Middle frontal gyrus (tissue), 1 donor: ENCODE measurements around the gene GJC1.
"Not testable (repeated sequence)": the region's sequence is repeated elsewhere in the genome, so short reads cannot be mapped to it uniquely, and the experiment has no call there.

ENCODE experiments used
- DNase-seq: peaks from one replicate; pipeline ENCODE4 v3.0.0-alpha.2; 2015; ENCODE audit warnings: low spot score; ENCODE audit errors: extremely low spot score

Gene GJC1

DNA sequence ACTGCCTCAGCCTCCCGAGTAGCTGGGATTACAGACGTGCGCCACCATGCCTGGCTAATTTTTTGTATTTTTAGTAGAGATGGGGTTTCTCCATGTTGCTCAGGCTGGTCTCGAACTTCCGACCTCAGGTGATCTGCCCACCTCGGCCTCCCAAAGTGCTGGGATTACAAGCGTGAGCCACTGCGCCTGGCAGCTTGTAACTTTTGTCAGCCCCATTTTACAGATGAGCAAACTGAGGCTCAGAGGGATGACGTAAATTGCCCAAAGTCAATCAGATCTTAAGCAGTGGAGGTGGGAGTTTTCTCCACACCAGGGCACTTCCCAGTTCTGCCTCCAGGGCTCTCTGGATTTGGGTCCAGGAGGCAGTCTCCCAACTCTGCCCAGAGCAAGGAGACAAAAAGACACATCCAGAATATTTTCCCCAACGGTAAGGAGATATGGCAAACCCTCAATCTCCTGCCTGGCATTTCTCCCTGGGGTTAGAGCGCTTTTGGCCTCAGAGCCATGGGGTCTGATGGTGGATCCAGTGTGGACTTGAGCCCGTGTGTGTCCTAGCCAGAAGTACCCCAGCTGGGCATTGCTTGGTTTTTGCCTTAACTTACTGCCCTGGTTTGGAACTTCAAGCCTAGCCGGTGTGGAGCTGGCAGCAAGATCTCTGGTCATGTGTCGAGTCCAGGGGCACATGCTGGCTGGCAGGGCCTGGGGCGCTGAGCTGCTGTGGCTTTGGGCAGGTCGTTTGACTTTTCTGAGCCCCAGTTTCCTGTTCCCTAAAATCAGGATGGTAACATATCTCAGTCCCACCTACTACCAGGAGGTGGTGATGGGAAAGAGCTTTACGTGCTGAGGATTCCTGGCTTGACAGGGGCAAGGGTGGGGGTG is 67.9 kb downstream of the GJC1 start:
- no peak for DNase-seq

- no peak for DNase-seq
Measured at GRCh38 chr17:44760474-44761308, 69.4 kb downstream of the GJC1 start.

DNA sequence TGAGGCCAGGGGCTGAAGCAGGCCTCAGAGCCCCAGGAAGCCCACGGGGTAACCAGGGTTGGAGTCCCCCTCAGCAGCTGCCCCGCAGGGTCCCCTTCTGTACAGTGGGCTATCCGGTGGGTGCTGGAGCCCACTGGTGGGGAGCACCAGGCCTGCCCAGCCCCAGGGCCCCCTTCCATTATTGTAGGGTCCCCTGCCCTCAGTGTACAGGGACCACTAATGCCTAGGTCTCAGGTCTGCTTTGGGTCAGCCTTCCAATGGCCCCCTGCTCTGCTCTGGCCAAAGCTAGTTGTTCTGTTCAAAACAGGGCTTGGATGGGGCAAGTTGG is 70.2 kb downstream of the GJC1 start:
- DNase-seq, result no peak

- no peak for DNase-seq
Measured at GRCh38 chr17:44759086-44759915, 70.8 kb downstream of the GJC1 start.

GRCh38 chr17:44758414-44759085 is 71.5 kb downstream of the GJC1 start, which contains the start of gene ADAM11:
TSS of gene ADAM11 (plus strand) at chr17:44758988. CDS start at chr17:44759200, 212 bp downstream.
- DNase-seq, result no peak

DNA sequence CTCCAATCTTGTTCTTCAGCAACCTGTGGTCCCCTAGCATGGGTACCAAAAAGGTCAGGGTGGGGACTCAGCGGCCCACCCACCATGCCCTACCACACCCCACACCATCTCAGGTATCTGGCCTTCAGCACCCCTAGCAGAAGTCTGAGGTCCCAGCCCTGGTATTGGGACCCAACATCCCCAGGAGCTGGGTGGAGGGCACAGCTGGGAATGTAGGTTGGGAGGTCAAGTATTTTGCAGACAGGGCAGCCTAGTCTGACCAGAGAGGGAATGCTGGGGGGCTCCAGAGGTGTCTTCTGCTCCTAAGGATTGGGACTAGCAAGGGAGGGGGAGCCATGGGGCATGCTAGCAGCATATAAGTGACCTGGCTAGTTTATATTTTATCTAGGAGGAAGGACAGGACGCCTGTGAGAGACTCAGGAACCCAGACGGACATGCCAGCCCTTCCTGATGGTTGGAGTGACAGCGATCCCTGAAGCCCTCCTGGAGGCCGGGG is 72.1 kb downstream of the GJC1 start:
- DNase-seq, result no peak

- no peak for DNase-seq
Measured at GRCh38 chr17:44757045-44757917, 72.8 kb downstream of the GJC1 start.

DNA sequence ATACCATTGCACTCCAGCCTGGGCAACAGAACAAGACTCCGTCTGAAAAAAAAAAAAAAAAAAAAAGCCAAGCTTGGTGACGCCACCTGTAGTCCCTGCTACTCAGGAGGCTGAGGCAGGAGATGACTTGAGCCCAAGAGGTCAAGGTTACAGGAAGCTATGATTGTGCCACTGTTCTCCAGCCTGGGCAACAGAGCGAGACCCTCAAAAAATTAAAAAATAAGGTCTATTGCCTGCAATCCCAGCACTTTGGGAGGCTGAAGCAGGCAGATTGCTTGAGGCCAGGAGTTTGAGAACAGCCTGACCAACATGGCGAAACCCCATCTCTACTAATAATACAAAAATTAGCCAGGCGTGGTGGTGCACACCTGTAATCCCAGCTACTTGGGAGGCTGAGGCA is 74.9 kb downstream of the GJC1 start:
- not testable (repeated sequence) for DNase-seq

DNA sequence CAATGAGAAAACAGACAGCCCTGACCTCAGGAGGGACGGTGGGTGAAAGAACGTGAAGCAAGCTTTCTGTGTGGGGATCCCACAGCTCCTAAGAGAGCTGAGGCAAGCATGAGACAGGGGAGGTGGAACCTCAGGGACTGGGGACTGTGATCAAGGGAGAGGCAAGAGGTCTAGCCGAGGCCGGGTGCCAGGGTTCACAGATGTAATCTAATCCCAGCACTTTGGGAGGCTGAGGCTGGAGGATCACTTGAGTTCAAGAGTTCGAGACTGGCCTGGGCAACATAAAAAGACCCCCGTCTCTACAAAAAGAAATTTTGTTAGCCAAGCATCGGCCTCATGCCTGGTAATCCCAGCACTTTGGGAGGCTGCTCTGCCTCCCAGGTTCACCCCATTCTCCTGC is 75.8 kb downstream of the GJC1 start:
- no peak for DNase-seq

- DNase-seq, result no peak
Measured at GRCh38 chr17:44752953-44753861, 76.9 kb downstream of the GJC1 start.

DNA sequence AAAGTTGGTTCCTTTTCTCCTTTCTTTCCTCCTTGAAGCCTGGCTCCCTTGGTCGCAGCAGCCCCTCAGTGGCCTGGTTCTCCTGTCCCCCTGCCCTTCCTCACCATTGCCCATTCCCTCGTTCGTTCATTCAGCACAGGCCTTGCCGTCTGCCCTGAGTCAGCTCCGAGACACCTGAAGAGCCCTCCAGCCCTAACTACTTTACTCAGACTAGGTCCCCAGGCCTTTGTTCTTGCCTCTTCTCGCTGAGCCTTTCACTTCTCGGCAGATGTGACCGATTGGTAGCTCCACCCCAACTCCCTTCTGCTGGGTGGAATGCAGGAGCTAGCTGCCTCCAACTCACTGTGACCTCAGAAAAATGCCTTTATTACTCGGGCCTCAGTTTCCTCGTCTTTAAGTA is 78.3 kb downstream of the GJC1 start:
- no peak for DNase-seq

DNA sequence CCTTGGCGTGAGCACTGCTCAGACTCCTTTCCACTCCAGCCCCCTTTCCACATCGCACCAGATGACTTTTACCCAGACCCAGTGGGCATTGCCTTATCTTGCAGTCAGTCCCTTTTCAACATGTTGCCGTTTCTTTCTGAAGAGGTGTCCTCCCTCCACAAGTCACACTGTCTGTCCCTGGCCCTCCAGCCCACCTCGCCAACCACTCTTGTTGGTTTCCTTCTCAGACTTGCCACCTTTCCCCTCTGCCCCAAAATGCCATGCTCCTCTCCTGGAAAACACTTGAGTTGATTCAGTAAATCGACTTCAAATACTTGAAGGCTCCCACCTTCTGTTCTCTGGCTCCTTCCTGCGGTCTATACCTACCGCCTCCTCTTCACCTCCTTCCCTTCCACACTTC is 78.8 kb downstream of the GJC1 start:
- no peak for DNase-seq

DNA sequence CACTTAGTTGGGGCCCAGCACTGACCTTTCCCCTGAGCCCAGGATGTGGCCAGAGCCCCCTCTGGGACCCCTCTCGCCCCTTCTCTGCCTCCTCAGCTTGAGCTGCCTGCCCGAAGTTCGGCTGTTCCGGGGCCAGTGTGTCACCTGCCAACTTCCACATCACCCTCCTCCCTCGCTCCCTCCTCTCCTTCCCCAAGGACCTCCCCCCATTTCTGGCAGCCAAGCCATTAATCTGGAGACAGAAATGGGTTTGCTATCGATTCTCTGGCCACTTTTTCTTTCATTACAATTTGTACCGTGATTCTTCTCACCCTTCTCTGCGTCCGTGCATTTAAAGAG is 80.1 kb downstream of the GJC1 start:
- DNase-seq, result no peak

DNA sequence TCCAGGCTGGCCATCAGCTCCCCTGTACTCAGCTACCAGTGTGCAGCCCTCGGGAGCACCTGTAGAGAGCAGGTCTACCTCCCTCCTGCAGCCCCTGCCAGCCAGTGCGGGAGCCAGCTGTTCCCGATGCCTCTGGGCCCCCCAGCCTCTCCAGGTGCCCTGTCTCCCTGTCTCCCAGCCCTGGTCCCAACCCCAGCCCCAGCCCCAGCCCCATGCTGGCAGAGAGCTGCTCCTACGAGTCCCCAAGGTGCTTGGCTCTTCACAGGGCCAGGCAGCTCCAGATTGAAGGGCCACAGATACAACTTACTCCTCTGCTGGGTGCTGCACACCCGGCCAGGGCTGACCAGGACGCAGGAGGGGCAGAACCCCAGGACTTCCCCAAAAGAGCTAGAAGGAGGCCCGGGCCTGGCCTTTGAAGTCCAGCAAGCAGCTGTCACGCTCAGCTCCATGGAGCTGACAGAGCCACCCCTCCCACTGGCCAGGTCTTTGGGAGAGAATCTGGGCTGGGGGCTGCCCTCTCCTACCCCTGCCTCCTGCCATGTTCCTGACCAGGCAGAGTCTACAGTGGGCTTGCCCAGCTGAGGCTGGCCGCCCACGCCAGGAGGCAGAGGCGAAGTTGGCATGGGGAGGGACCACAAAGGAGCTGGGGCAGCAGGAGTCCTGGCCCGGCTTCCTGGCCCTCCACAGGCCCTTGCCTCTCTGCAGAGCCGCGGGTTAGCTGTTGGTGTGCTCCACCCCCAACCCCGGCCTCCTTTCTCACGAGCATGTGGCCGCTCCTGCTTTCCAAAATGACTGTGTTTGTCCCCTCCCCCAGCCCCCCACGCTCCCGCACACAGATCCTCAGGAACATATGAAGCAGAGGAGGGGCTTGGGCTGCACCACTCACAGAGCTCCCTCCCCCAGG is 80.8 kb downstream of the GJC1 start:
- DNase-seq, result no peak
